ENCODE data around the gene JADE3.

Gene JADE3

GRCh38 chrX:46912098-46912602 lies at the start of gene JADE3:
Gene JADE3 (plus strand): TSS chrX:46912421. CDS start chrX:46984895, 72,474 bp downstream.
- DNase-seq (ENCODE audit: low read depth): peak; percentile 21
- peak within 1 kb of the TSS; percentile 69 for H3K4me3 ChIP-seq (ENCODE audit: low read depth, low read length)

- no peak for DNase-seq (ENCODE audit: low read depth)
- H3K4me3 ChIP-seq (ENCODE audit: low read depth, low read length): no peak overlapping the region
These were observed 49.1 kb upstream of the JADE3 start for GRCh38 chrX:46863072-46863471.

- H3K4me3 ChIP-seq (ENCODE audit: low read depth, low read length): no peak overlapping the region
- DNase-seq (ENCODE audit: low read depth): no peak
These were observed 47.6 kb upstream of the JADE3 start for GRCh38 chrX:46864606-46865005.

- H3K4me3 ChIP-seq (ENCODE audit: low read depth, low read length): no peak overlapping the region
- peak; percentile 13 for DNase-seq (ENCODE audit: low read depth)
These were observed 46.9 kb upstream of the JADE3 start for GRCh38 chrX:46865281-46865680.

GRCh38 chrX:46866726-46867125 lies 45.5 kb upstream of the JADE3 start:
- no peak for DNase-seq (ENCODE audit: low read depth)
- H3K4me3 ChIP-seq (ENCODE audit: low read depth, low read length): no peak overlapping the region

GRCh38 chrX:46873746-46874145 lies 38.5 kb upstream of the JADE3 start:
- H3K4me3 ChIP-seq (ENCODE audit: low read depth, low read length): no peak overlapping the region
- DNase-seq (ENCODE audit: low read depth): no peak

GRCh38 chrX:46876901-46877300 lies 35.3 kb upstream of the JADE3 start:
- no peak for DNase-seq (ENCODE audit: low read depth)
- no peak overlapping the region for H3K4me3 ChIP-seq (ENCODE audit: low read depth, low read length)

GRCh38 chrX:46882266-46882665 lies 30.0 kb upstream of the JADE3 start:
- no peak overlapping the region for H3K4me3 ChIP-seq (ENCODE audit: low read depth, low read length)
- no peak for DNase-seq (ENCODE audit: low read depth)

- no peak overlapping the region for H3K4me3 ChIP-seq (ENCODE audit: low read depth, low read length)
- DNase-seq (ENCODE audit: low read depth): no peak
These were observed 27.4 kb upstream of the JADE3 start for GRCh38 chrX:46884799-46885198.

- H3K4me3 ChIP-seq (ENCODE audit: low read depth, low read length): no peak overlapping the region
- DNase-seq (ENCODE audit: low read depth): no peak
These were observed 14.0 kb upstream of the JADE3 start for GRCh38 chrX:46898207-46898606.

- peak overlapping the region; percentile 53 for H3K4me3 ChIP-seq (ENCODE audit: low read depth, low read length)
- peak; percentile 18 for DNase-seq (ENCODE audit: low read depth)
These were observed 8.6 kb upstream of the JADE3 start for GRCh38 chrX:46903458-46904242.

GRCh38 chrX:46904626-46905025 lies 7.6 kb upstream of the JADE3 start:
- no peak overlapping the region for H3K4me3 ChIP-seq (ENCODE audit: low read depth, low read length)
- no peak for DNase-seq (ENCODE audit: low read depth)

GRCh38 chrX:46910415-46910814 lies 1.8 kb upstream of the JADE3 start:
- no peak overlapping the region for H3K4me3 ChIP-seq (ENCODE audit: low read depth, low read length)
- DNase-seq (ENCODE audit: low read depth): no peak

- DNase-seq (ENCODE audit: low read depth): no peak
These were observed 626 bp downstream of the JADE3 start for GRCh38 chrX:46912603-46913491.

GRCh38 chrX:46913667-46914066 lies 1.4 kb downstream of the JADE3 start:
- DNase-seq (ENCODE audit: low read depth): no peak

More at GRCh38 chrX:46912603-46913491, 626 bp downstream of the JADE3 start:
- H3K4me3 ChIP-seq (ENCODE audit: low read depth, low read length): peak overlapping the region; percentile 69

GRCh38 chrX:46916273-46916672 lies 4.1 kb downstream of the JADE3 start:
- no peak overlapping the region for H3K4me3 ChIP-seq (ENCODE audit: low read depth, low read length)

More at GRCh38 chrX:46913667-46914066, 1.4 kb downstream of the JADE3 start:
- H3K4me3 ChIP-seq (ENCODE audit: low read depth, low read length): peak overlapping the region; percentile 69

GRCh38 chrX:46917622-46918021 lies 5.4 kb downstream of the JADE3 start:
- DNase-seq (ENCODE audit: low read depth): no peak
- H3K4me3 ChIP-seq (ENCODE audit: low read depth, low read length): no peak overlapping the region

More at GRCh38 chrX:46916273-46916672, 4.1 kb downstream of the JADE3 start:
- no peak for DNase-seq (ENCODE audit: low read depth)

- DNase-seq (ENCODE audit: low read depth): no peak
- no peak overlapping the region for H3K4me3 ChIP-seq (ENCODE audit: low read depth, low read length)
These were observed 6.2 kb downstream of the JADE3 start for GRCh38 chrX:46918434-46918833.

GRCh38 chrX:46920235-46920634 lies 8.0 kb downstream of the JADE3 start:
- no peak overlapping the region for H3K4me3 ChIP-seq (ENCODE audit: low read depth, low read length)
- no peak for DNase-seq (ENCODE audit: low read depth)

- no peak overlapping the region for H3K4me3 ChIP-seq (ENCODE audit: low read depth, low read length)
- DNase-seq (ENCODE audit: low read depth): no peak
These were observed 10.4 kb downstream of the JADE3 start for GRCh38 chrX:46922611-46923010.

All from skeletal muscle cell (primary cell).